HG03460 (cell line): Measurements from ENCODE around the gene AP2A2.

Source experiments
- ATAC-seq: cut with Tn5 transposase; IDR thresholded peaks from one replicate; pipeline ENCODE4 v1.9.1; 2021; ENCODE audit not compliant: unreplicated experiment

The AP2A2 gene

DNA sequence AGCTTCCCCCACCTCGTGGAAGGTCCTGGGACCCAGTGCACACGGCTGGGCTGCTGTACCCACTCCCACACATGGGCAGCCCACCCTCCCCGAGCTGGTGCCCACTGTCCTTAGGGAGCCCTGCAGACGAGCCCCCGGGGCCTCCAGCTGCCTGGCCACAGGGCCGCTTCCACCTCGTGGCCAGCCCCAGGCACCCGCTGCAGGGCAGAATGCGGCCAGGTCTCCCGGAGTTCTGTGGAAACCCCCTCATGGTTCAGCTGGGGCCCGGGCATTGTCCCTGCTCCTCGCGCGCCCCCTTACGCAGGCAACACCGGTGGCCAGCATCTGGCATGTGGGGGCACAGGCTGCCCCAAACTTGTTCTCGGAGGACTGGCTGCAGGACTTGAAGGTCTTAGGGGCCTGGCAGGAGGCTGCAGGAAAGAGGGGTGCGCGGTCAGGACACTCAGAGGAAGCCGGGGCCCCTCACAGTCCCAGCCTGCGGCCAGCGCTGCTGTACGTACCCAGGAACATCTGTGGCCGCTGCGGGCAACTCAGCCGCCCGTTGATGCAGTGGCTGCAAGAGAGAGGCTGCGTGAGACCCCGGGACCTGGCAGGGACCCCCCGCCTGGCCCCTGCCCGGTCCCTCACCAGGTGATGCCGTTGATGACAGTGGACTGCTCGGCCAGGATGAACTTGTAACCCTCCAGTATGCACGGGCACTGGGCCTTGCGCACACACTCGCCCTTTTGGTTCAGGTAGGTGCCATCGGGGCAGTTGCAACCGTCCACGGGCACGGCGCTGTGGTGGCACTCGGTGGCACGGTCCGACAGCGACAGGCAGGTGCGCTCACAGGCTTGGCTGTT, 101.2 kb downstream of the AP2A2 start:
- no peak for ATAC-seq

DNA sequence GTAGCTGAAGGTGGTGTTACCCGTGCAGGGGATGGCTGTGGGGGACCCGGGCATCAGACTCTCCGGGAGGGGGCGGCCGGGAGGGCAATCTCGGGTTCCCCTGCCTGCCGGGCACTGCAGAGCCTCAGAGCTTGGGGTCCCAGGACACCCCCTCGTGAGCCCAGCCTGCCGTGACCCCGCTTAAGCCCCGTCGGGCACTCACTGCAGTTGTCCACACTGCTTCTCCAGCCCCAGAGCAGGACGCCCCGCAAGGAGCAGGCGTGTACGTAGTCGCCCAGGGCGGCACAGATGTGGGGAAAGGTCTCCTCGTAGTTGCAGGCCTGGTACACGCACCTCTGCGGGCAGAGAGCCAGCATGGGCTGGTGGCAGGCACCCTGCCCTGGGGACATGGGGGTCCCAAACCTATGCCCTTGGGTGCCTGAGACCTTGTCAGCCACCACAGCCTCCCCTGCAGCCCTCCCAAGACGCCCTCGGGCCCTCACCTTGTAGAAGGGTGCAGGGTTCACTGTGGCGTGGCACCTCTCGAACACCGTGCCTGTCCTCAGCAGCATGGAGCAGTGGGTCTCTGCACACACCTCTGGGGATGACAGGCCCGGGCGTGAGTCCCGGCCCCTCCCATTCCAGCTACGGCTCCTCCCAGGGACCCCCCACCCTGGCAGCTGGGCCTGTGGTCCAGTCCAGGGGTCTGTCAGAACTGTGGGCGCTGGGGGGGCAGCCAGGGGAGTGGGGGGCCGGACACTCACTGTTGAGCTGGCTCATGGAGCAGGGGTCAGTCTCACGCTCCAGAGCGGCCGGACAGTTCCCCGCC, 102.0 kb downstream of the AP2A2 start:
- ATAC-seq = no peak

DNA sequence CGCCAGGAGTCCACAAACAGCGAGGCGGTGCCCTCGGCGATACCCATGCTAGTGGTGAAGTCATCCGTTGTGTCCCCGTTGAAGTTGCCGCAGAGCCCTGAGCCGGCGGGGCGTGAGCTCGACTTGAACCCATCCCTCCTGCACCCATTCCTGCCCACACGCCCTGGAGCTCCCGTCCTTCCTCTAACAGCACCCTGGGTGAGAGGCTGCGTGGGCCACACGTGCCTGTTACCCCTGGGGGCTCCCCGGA, 102.5 kb downstream of the AP2A2 start:
- no peak for ATAC-seq

DNA sequence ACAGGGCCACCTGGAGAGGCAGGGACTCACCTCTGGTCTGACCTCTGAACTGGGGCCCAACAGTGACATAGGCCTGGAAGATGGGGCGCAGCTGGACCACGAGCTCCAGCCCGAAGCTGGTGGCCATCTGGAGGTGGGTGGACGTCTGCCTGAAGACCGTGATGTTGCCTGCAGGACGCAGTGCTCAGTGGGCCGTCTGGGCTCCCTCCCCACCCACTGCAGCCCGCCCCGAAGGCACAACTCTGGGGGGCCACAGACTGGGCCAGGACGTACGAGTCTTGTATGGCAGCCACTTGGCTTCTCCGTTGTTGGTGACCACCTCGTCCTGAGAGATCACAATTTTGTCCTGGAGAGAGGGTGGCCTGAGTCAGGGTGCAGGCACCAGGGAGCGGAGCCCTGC, 102.9 kb downstream of the AP2A2 start:
- ATAC-seq = no peak

DNA sequence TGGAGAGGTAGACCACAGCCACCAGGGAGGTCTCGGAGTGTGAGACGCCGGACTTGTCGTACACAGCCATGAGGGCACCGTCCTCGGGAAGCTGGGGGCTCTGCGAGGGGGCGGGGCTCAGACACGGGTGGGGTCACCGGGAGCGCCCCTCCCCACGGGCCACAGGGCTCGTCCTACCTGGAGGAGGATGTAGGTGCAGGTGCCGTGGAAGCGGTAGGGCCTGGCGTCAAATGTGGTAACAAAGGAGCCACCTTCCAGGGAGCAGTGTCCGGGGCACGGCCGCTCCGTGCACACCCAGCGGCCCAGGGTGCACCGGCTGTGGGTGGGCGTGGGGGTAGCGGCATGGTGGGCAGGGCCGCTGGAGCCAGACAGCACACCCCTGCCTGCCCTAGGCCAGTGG, 103.4 kb downstream of the AP2A2 start:
- ATAC-seq = no peak

DNA sequence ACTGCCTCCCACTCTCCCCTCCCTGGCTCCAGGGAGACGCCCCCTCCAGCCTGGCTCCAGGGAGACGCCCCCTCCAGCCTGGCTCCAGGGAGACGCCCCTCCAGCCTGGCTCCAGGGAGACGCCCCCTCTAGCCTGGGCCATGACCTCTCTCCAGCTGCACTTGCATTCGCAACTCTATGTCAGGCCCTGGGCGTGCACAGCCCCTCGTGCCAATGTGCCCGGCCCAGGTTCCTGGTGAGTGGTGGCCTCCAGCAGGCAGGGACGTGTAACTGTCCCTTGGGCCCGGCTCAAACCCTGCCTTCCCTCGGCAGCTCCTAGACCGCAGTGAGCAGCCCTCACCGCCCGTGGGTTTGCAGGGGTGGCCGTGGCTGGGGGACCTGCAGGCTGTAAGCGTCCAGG, 104.0 kb downstream of the AP2A2 start:
- no peak for ATAC-seq

DNA sequence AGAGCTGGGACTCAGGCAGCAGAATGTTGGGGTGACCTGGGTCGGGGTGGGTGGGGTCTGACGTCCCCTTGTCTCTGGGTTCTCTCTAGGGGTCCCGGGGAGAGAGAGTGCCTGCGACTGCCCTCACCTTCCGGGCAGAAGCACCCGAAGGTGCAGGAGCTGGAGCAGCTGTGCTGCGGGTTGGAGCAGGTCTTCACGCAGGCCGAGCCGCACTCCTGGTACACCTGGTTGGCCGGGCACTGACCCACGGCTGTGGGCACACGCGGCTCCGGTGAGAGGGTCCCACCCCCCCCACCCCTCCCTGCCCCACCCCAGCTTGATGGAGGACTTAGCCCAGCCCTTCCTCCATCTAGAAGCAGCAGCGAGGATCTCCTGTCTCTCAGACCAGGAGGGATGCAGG, 104.4 kb downstream of the AP2A2 start:
- no peak for ATAC-seq

DNA sequence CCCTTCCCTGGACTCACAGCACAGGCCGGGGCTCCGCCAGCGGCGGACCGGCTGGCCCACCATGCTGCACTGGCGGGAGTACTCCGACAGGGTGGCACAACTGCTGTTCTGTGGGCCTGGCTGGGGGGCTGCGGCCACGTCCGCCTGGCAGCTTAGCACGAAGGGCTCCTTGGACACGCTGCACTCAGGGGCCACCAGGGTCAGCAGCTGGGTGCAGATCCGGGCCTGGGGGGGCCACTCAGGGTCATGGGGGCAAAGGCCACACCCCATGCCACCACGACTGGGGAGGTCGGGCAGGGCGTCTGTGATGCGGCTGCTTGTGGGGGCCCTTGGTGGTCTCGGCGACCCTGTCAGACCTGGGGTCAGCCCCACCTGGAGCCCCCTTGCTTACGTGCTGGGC, 104.9 kb downstream of the AP2A2 start:
- ATAC-seq = no peak

DNA sequence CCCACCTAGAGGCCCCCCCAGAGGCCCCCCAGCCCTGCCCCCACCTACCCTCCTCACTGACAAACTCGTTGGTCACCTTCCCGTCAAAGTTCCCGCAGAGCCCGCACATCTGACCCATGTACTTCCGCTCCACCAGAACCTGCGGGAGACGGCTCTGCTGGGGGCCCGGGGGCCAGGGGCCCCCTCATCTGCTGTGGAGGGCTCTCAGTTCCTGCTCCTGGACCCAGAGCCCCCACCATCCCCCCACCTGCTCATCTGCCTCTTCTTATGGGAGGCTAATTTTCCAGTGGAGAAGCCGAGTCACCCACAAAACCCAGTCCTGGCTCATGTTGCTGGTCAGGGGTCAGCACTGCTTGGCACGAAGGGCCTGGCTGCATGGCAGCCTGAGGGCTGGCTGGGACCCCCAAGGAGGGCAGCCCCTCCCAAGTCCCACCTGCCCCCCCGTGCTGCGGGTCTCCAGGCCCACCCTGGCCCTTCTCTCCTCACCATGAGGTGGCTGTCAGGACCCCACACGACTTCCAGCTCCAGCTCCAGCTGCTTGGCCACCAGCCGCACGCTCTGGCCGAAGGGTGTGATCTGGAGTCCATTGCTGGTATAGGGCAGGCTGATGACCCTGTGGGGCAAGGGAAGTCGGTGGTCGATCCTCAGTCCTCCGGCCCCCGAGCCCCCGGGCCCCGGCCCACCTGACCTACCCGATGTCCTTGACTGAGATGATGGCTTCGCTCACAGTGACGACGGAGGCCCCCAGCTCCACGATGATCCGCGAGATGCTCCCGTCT, 105.6 kb downstream of the AP2A2 start:
- ATAC-seq = no peak

DNA sequence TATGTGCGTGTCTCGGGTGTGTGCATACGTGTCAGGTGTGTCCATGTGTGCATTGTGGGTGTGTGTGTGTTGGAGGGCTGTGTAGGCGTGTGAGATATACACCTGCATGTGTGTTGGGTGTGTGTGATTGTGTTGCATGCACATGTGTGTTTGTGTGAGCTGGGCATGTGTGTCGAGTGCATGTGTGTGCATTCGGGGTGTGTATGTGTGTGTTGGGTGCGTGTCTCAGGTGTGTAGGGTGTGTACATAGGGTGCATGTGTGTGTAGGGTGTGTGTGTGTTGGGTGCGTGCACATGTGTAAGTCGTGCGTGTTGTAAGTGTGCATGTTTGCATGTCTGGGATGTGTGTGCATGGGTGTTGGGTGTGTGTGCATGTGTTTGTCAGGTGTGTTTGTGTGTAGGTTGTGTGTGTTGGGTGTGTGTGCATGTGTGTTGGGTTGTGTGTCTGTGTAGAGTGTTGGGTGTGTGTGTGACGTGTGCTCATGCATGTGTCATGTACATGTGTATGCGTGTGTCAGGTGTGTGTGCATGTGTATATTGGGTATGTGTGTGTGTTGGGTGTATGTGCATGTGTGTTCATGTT, 106.7 kb downstream of the AP2A2 start:
- ATAC-seq = no peak

DNA sequence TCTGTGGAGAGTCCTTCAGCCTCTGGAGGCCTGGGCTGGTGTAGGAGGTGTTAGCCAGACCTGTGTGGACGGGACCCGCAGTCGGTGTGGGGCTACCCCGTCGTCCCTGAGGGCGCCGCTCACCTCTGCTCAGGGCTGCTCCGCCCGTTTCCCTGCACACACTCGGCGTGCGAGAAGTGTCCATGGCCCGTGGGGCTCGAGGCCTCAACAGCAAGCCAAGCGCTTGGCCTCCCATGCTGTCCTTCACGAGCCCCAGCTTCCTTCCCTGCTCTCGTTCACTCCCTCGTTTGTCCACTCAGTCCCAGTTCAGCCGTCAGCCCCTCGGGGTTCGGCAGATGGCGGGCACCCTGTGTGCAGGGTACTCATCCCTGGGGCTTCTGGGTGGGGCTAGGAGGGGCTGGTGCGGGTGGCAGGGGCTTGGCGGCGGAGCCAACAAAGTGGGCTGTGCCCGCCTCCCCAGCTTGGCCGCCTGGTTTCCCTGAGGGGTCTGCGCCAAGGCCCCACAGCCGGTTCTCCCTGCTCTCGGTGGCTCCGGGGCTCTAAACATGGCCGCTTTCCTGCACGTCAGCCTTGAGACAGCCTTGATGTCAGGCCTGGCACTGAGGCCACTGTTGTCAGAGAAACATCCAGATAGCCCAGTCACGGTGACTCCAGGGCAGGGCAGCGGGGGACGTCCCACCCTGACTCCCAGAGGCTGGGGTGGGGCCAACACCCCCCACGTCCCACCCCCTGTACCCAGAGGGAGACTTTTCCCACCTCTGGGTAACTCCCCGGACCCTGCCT, 107.5 kb downstream of the AP2A2 start:
- no peak for ATAC-seq

DNA sequence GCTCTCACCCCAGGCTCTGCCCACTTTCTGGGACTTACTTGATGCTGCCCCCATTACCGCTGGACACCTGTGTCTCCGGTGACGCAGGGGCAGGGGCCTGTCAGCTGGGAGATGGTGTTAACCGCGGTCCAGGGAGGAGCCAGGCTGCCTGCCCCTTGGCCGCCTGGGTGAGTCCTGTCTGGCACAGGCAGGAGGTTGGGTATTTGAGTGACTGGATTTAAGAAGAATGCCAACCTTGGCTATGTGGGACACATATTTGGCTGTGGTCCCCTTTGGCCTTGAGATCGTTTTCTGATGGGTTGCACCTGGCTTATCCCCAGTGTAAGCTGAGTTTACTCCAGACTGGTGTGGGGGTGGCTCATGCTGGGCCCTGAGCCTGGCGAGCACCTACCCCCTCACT, 108.3 kb downstream of the AP2A2 start:
- ATAC-seq = no peak

DNA sequence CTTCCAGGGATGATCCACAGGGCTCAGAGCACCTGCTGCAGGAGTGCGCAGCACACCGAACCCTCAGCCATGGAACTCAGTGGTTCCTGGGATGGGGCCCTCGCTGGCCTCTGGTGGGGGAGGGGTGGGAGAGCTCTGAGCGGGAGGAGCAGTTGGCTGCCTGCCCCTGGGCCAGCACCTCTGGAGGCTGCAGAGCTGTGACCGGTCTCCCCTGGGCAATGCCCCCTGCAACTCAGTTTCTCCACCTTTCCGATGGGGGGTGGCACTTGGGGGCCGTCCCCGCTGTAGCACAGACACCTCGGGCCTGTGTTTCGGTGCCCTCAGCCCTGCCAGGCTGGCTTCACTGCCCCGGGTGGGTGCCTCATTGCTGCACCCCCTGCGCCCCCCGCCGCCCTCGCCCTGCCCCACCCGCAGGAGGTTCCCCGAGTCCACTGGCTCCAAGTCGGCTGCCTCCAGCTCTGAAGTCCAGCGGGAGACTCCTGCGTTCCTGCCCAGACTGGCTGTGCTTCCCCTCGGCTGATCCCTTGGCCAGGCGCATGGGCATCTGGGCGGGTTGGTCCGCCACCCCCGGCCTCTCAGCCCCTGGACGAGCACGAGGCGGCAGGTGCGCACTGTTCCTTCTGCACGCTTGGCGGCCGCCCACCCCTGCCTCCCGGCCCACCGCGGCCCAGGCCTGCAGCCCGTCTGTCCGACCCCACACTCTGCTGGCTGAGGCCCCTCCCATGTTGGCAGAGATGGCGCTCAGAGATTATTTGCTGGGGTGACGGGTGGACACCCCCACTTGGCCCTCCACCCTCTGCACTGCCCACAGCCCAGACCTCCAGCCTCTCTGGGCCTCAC, 109.0 kb downstream of the AP2A2 start:
- ATAC-seq = no peak

DNA sequence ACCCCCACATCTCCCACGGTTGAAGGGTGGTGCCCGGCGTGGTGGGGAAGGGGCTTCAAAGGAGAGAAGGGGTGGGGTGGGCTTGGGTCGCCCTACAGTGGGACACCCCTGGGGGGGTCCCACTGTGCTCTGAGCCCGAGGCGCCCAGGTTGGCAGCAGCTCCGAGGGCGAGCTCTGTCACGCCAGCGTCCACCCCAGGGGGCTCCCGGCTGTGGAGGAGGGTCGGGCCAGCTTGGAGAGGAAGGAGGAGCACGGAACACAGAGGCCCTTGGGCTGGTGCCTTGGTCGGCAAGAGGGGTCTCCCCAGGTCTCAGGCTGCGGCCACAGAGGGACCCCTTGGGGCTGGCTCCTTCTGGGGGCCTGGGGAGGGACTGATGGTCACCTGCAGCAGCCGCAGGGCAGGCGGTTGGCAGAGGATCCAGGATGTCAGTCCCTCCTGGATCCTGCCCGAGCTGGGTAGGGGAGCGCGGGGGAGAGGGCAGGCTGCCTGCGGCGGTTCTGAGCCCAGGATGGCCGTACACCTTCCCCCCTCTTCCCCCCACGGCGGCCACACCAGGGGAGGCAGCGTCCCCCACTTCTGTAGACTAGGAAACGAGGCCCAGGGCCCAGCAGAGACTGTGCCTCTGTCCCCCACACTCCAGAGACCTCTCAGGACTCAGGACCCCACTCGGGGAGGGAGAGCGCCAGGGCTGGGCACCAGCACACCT, 110.1 kb downstream of the AP2A2 start:
- no peak for ATAC-seq

DNA sequence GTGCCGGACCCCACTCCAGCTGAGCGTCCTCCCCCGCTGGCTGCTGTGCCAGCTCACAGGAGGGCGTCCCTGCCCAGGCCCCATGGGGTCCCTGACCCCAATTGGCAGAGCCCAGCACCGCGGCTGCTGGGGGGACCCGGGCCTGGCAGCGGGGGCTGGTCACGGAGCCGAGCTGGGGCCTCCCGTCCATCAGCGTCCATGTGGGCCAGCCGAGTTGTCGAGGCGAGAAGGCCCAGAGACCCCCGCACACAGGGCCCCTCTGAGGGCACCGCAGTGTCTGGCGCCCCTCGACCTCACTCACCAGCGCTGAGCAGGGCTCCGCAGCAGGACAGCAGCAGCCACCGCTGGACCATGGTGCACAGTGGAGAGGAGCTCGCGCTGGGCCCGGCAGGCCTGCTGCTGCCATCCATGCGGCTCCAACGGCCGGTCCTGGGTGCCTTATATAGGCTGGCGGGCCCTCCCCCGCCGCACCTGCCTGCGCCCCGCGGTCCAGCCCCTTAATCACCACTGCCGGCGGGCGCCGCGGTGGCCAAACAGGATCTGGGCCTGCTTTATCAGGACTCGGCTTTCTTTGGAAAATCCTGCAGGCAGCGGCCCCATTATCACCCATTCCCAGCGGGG, 110.7 kb downstream of the AP2A2 start, which contains the start of gene MUC6:
TSS of gene MUC6 (minus strand) at position 416 of the 621 bp plus-strand sequence. CDS start at position 353, 63 bp downstream.
- ATAC-seq = no peak

DNA sequence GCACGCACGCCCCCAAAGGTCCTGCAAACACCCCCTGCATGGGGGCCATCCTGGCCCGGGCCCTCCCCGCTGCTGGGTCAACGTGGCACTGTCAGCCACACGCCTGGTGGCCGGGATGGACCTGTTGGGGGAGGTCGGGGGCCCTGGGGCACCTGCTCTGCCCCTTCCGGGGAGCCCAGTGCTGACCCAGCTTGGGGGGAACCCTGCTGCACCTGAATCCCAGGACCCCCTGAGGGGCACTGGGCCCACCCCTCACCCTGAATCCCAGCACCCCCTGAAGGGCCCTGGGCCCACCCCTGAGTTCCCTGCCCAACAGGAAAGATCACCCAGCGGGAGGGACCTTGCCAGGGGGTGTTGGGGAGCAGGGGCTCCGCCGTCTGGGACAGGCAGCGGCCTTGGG, 111.3 kb downstream of the AP2A2 start:
- no peak for ATAC-seq

DNA sequence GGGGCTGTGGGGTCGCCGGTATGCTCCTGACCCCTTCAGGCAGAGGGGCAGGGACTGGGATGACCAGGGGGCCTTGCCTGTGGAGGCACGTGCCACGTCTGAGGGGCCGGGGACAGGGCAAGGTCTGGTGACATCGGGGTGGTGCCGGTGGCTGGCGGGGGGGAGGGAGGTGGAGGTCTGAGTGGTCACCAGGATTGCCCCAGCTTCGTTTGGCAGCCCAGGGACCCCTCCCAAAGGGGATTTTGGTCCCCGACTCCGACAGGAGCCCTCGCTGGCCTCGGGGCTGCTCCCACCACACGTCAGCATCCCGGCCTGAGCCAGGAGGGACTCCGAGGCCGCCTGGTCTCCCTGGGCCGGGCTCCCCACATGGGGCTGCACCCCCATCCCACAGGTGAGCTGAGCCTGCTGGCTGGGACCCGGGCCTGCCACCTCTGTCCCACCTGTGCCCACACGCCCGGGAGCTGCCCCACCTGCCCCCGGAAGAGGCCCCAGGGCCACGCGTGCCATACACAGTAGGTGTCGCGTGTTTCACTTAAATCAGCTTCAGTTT, 111.9 kb downstream of the AP2A2 start:
- no peak for ATAC-seq

DNA sequence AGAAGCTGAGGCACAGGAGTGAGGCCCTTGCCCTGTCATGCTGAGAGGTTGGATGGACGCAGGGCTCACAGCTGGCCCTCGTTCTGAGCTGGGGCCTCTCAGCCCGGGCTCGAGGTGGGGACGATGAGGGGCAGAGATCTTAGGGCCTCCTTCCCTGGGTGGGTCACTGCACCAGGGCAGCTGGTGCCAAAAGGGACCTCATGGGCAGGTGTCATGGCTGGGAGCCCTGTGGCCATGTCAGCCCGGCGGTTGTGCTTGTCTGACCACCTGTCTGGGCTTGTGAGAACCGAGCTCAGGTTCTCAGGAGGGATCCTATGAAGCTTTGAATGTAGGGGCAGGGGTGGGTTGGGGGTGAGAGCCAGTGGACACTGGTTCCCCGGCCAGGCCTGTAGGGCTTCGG, 112.7 kb downstream of the AP2A2 start:
- ATAC-seq = no peak
